ENCODE measurements around the gene DAPK1.

DNA sequence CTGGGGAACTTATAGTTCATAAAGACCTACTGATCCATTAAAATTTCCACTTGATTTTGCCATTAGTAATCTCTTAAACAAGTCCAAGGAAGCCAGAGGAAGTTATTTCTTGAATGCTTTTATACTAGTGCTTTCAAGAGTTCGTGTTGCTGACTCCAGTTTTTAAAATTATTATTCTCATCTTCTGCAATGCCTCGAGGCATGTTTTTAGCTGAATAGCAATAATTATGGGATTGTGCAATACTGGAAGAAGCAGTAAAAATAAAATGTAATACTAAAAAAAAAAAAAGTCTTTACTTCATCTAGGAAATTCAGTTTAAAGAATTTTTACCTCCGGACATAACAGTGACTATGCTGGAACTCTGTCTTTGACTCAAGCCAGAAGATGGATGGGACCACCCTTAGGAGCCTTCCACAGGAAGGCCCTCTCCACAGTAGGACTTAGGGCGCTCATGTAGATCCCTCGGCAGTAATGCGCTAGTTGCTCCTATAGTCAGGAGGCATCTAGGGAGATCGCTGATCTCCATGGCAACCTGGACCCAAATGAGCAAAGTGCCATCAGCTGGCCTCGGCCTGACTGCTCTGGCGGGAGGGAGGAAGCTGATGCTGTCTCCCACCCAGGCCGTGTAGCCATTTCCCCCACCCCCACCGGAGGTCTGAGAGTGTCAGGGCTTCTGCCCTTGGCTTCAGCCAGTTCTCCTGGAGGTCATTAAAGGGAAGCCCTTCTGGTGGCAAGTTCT is 56.7 kb downstream of the DAPK1 start:
- TF ChIP-seq, protein P1, sequence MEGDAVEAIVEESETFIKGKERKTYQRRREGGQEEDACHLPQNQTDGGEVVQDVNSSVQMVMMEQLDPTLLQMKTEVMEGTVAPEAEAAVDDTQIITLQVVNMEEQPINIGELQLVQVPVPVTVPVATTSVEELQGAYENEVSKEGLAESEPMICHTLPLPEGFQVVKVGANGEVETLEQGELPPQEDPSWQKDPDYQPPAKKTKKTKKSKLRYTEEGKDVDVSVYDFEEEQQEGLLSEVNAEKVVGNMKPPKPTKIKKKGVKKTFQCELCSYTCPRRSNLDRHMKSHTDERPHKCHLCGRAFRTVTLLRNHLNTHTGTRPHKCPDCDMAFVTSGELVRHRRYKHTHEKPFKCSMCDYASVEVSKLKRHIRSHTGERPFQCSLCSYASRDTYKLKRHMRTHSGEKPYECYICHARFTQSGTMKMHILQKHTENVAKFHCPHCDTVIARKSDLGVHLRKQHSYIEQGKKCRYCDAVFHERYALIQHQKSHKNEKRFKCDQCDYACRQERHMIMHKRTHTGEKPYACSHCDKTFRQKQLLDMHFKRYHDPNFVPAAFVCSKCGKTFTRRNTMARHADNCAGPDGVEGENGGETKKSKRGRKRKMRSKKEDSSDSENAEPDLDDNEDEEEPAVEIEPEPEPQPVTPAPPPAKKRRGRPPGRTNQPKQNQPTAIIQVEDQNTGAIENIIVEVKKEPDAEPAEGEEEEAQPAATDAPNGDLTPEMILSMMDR (IDR thresholded peaks at IDR 0.05) = no peak
- no peak for TF ChIP-seq EZH2 (IDR thresholded peaks at IDR 0.05; ENCODE audit: borderline replicate concordance, insufficient read depth, low read depth, low read length, poor library complexity, severe bottlenecking)
